ENCODE measurements around the gene NKX1-1. TPM values are rescaled to one million over a fixed set of nuclear protein-coding genes. Genes with fewer than 3 reads are reported as not detected.

NKX1-1 gene
- polyA plus RNA-seq, 1 donor (not counting 4 experiments of a cell fraction or from before 2014, with no cell fraction given), result not detected

DNA sequence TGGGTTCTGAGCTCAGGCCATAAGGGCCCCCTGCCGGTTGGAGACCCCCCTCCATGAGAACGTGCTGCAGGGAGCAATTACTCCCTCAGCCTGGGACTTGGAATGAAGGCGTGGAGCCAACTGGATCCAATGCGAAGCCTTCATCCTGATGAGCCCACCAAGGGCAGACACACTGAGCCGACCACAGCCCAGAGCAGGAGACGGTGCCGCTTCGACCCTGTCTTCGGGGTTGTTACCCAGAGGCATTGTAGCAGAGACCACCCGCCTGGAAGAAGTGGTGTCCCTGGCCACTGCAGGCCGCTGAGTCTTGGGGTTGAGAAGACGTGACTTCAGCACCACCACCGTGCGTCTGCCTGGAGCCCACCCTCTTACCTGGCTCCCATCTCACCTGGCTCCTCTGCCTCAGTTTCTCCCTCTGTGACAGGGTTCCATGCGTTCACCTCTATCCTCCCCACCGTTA is 7.0 kb upstream of the NKX1-1 start:
- no peak overlapping the region for H3K4me3 ChIP-seq (ENCODE audit: control insufficient read depth in 2 of 3, extremely low read depth in 1 of 3, insufficient read depth in 2 of 3, low read depth in 1 of 3, low read length in 3 of 3)
- DNase-seq (ENCODE audit: low read depth, low spot score), result no peak
- peaks cover 6% of the 10 kb centered on the region for H4K20me1 ChIP-seq (ENCODE audit: control insufficient read depth, extremely low read depth, insufficient read depth, low read length)
- peaks cover 58% of the 10 kb centered on the region for H3K27me3 ChIP-seq (ENCODE audit: control insufficient read depth, extremely low read depth, insufficient read depth, low read length)
- H3K9me1 ChIP-seq (ENCODE audit: control insufficient read depth, extremely low read depth, insufficient read depth, low read length), result no peaks in the 10 kb centered on the region
- no peaks in the 10 kb centered on the region for H3K79me2 ChIP-seq (ENCODE audit: control insufficient read depth, insufficient read depth, low read length)
- no peak overlapping the region for H3K4me2 ChIP-seq (ENCODE audit: control insufficient read depth, extremely low read depth, insufficient read depth, low read depth, low read length)
- no peak for FAIRE-seq
- no peak for TF ChIP-seq EZH2 (IDR thresholded peaks at IDR 0.05; ENCODE audit: low read length)
- TF ChIP-seq, protein P1, sequence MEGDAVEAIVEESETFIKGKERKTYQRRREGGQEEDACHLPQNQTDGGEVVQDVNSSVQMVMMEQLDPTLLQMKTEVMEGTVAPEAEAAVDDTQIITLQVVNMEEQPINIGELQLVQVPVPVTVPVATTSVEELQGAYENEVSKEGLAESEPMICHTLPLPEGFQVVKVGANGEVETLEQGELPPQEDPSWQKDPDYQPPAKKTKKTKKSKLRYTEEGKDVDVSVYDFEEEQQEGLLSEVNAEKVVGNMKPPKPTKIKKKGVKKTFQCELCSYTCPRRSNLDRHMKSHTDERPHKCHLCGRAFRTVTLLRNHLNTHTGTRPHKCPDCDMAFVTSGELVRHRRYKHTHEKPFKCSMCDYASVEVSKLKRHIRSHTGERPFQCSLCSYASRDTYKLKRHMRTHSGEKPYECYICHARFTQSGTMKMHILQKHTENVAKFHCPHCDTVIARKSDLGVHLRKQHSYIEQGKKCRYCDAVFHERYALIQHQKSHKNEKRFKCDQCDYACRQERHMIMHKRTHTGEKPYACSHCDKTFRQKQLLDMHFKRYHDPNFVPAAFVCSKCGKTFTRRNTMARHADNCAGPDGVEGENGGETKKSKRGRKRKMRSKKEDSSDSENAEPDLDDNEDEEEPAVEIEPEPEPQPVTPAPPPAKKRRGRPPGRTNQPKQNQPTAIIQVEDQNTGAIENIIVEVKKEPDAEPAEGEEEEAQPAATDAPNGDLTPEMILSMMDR (optimal IDR thresholded peaks at IDR 0.05 in 1 of 3, IDR thresholded peaks at IDR 0.05 in 1 of 3, conservative IDR thresholded peaks at IDR 0.05 in 1 of 3; ENCODE audit: extremely low read depth in 1 of 3, insufficient read depth in 2 of 3, low read length in 3 of 3), result no peak
- H2AFZ ChIP-seq (ENCODE audit: control insufficient read depth, low read length), result no peak overlapping the region
- dilution Hi-C loops (cut with MboI; ENCODE audit: extremely low pct_ligation_motif_present, low sequenced_read_pairs), result loop anchor here (25.0 kb wide), 1 partner anchor 224 kb away; no protein-coding TSS in a partner anchor
- no peak overlapping the region for H3K27ac ChIP-seq (ENCODE audit: control insufficient read depth, insufficient read depth, low read length)
- H3K9me3 ChIP-seq (ENCODE audit: control insufficient read depth, low read depth, low read length), result no peaks in the 10 kb centered on the region
- no peak overlapping the region for H3K9ac ChIP-seq (ENCODE audit: control insufficient read depth, extremely low read depth, insufficient read depth, low read length)
- no peaks in the 10 kb centered on the region for H3K4me1 ChIP-seq (ENCODE audit: control insufficient read depth, extremely low read depth, insufficient read depth, low read length)
- no peaks in the 10 kb centered on the region for H3K36me3 ChIP-seq (ENCODE audit: control insufficient read depth in 2 of 2, extremely low read depth in 1 of 2, insufficient read depth in 2 of 2, low read length in 2 of 2)

DNA sequence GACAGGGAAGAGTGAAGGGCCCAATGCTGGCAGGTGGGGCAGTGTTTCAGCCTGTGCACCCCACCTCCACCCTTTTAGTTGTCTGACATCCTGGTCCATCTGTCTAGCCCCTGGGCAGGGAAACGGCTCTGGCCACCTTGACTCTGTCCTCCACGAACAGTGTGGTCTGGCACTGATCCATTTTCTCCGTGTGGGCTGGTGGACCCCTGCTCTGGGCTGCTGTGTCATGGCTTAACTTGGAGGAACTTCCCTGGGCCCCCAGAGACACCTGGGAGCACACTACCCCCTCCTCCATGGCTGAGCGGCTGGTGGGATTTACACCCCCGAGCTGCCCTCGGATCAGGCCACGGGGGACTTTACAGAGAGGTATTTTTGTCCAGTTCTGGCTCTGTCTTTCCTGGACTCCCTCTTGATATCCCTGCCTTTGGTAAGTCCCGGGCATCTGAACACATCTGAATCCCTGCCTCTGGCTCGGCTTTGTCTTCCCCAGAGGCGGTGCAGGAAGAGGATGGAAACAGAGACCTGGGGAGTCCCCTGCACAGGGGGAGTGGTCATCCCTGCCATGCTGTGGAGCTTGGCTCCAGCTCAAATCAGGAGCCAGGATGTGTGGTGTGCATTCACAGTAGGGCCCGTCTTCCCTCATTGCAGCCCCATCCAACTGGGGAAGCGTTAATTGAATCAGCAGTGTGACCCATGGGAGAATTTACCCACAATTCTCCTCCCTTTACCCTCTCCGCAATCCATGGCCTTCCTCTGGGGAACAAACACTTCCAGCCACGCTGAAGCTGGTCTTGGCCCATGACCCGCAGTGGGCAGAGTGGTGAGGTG is 6.3 kb upstream of the NKX1-1 start:
- Histone ChIP-seq H3K27me3 (ENCODE audit: control insufficient read depth, extremely low read depth, insufficient read depth, low read length) (peaks cover 62% of the 10 kb centered on the region), H3K4me3 (ENCODE audit: control insufficient read depth in 2 of 3, extremely low read depth in 1 of 3, insufficient read depth in 2 of 3, low read depth in 1 of 3, low read length in 3 of 3) (no peak overlapping the region), H3K4me1 (ENCODE audit: control insufficient read depth, extremely low read depth, insufficient read depth, low read length) (no peaks in the 10 kb centered on the region), H2AFZ (ENCODE audit: control insufficient read depth, low read length) (no peak overlapping the region), H3K9ac (ENCODE audit: control insufficient read depth, extremely low read depth, insufficient read depth, low read length) (no peak overlapping the region), H3K27ac (ENCODE audit: control insufficient read depth, insufficient read depth, low read length) (no peak overlapping the region), H3K36me3 (ENCODE audit: control insufficient read depth in 2 of 2, extremely low read depth in 1 of 2, insufficient read depth in 2 of 2, low read length in 2 of 2) (no peaks in the 10 kb centered on the region), H3K9me3 (ENCODE audit: control insufficient read depth, low read depth, low read length) (no peaks in the 10 kb centered on the region), H3K4me2 (ENCODE audit: control insufficient read depth, extremely low read depth, insufficient read depth, low read depth, low read length) (no peak overlapping the region), H4K20me1 (ENCODE audit: control insufficient read depth, extremely low read depth, insufficient read depth, low read length) (peaks cover 6% of the 10 kb centered on the region), H3K79me2 (ENCODE audit: control insufficient read depth, insufficient read depth, low read length) (no peaks in the 10 kb centered on the region), H3K9me1 (ENCODE audit: control insufficient read depth, extremely low read depth, insufficient read depth, low read length) (no peaks in the 10 kb centered on the region)
- dilution Hi-C loops (cut with MboI; ENCODE audit: extremely low pct_ligation_motif_present, low sequenced_read_pairs), result loop anchor here (25.0 kb wide), 1 partner anchor 225 kb away; no protein-coding TSS in a partner anchor
- DNase-seq (ENCODE audit: low read depth, low spot score) (no peak), FAIRE-seq (no peak)
- TF ChIP-seq EZH2 (IDR thresholded peaks at IDR 0.05; ENCODE audit: low read length), result no peak
- TF ChIP-seq, protein P1 (optimal IDR thresholded peaks at IDR 0.05 in 1 of 3, IDR thresholded peaks at IDR 0.05 in 1 of 3, conservative IDR thresholded peaks at IDR 0.05 in 1 of 3; ENCODE audit: extremely low read depth in 1 of 3, insufficient read depth in 2 of 3, low read length in 3 of 3), result no peak
